Muscle of leg (tissue), 11 donors: Measurements from ENCODE around the gene RNU4-1. TPM values are rescaled to one million over a fixed set of nuclear protein-coding genes. Genes with fewer than 3 reads are reported as not detected.
"Not testable (repeated sequence)": the region's sequence is repeated elsewhere in the genome, so short reads cannot be mapped to it uniquely, and the experiment has no call there.

Experiments used
- DNase-seq: peaks from one replicate; pipeline ENCODE4 v3.0.0; 2013
- H3K27ac ChIP-seq: one replicate; pipeline ENCODE4 v1.5.1; 2013; ENCODE audit warnings: mild to moderate bottlenecking, low read length, control low read depth
- H3K27me3 ChIP-seq: one replicate; pipeline ENCODE4 v1.6.1; 2013; ENCODE audit warnings: low read length; ENCODE audit not compliant: control insufficient read depth, insufficient read depth
- H3K36me3 ChIP-seq: one replicate; pipeline ENCODE4 v1.6.1; 2013; ENCODE audit warnings: low read length; ENCODE audit not compliant: control insufficient read depth, insufficient read depth
- H3K4me1 ChIP-seq: one replicate; pipeline ENCODE4 v1.6.1; 2013; ENCODE audit warnings: low read length; ENCODE audit not compliant: control insufficient read depth, insufficient read depth
- H3K4me3 ChIP-seq: one replicate; pipeline ENCODE4 v1.5.1; 2013; ENCODE audit warnings: low read length, control low read depth
- H3K9me3 ChIP-seq: replicated peaks from 2 replicates; pipeline ENCODE4 v1.6.1; 2013; ENCODE audit warnings: low read depth, low read length; ENCODE audit not compliant: control insufficient read depth
- WGBS: methylation state at CpG from one replicate; pipeline ENCODE4 v1.1.5; 2013; ENCODE audit warnings: missing lambda C conversion rate; ENCODE audit not compliant: insufficient coverage; 5-methylcytosine and 5-hydroxymethylcytosine counted together
- polyA plus RNA-seq, 8 donors: library from polyadenylated mRNA; unstranded; fragments of 120-200 nt; gene quantifications; one replicate each; pipeline versions ENCODE4 v1.2.1 to v1.2.3, GENCODE V29; 2013; ENCODE audit warnings: inconsistent platforms in 1 of 8, low replicate concordance in 1 of 8; ENCODE audit not compliant: insufficient read length in 8 of 8, insufficient read depth in 1 of 8
- total RNA-seq: library from RNA; stranded (reverse); fragments of 120-200 nt; gene quantifications from one replicate; pipeline ENCODE4 v1.2.4, GENCODE V29; 2013

The RNU4-1 gene
- total and polyA plus RNA-seq, 9 donors, result 636 TPM; not detected in 8

DNA sequence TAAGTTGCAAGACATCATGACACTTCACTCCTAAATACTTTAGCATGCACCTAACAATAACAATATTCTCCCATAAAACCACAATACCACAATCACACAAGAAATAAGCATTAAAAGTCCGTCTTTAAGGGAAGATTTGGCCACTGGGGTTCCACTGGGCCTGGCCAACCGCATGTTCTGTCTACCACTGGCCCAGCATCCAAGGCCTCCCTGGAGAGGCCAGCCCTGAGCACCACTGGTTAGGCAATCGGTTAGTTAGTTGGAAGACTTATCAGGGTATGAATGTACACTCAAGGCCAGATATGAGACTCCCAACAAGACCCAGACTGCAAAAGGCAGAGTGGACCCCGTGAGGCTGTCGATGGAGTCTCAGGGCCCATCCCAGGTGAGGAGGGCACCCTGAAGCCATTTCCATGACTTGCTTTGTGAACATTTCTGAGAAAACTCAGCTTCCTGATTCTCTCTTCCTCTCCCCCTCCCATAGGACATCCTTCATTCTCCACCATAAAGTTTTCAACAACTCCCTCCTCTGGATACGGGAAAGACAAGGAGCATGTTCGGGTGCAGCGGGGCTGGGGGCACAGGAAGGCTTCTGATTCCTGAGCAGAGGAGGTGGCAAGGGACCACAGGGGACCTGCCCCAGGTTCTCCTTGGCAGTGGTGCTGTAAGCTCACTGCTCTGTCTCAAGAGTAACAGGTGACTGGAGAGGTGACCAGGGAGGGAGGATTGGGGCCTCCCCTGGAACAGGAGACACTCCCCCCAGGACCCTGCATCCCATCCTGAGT is 33.4 kb downstream of the RNU4-1 start:
- H3K27ac ChIP-seq, result peak overlapping the region; percentile 20
- no peaks in the 10 kb centered on the region for H3K27me3 ChIP-seq
- WGBS, result 100% methylated on average over 2 of the region's 8 CpGs
- H3K4me1 ChIP-seq, result peaks cover 79% of the 10 kb centered on the region
- no peak for DNase-seq
- H3K4me3 ChIP-seq, result no peak overlapping the region
- H3K9me3 ChIP-seq, result no peaks in the 10 kb centered on the region
- H3K36me3 ChIP-seq, result peaks cover 17% of the 10 kb centered on the region

DNA sequence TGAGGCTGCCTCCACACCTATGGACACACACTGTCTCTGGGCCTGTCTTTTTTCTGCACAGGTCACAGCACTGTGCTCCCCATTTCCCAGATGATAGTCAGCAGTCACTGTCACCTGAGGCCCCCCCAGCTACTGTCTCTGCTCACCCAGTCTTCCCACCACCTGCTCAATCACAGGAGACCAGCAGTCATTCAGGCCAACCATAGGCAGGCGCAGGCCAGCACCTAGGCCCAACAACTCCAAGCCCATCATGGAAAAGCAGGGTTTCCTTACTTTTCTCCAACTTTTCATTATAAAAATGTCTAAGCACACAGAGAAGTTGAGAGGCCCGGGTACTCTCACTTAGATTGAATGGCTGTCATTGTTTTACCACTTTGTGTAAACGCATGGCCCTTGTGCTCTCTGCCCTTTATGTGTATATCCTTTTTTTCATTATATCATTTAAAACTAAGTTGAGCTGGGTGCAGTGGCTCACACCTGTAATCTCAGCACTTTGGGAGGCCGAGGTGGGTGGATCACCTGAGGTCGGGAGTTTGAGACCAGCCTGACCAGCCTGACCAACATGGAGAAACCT is 34.6 kb downstream of the RNU4-1 start:
- peak overlapping the region; percentile 94 for H3K27ac ChIP-seq
- no peaks in the 10 kb centered on the region for H3K27me3 ChIP-seq
- DNase-seq, result no peak
- H3K4me1 ChIP-seq, result peaks cover 67% of the 10 kb centered on the region
- no peaks in the 10 kb centered on the region for H3K9me3 ChIP-seq
- WGBS, result 100% methylated on average over 1 of the region's 5 CpGs
- peaks cover 23% of the 10 kb centered on the region for H3K36me3 ChIP-seq
- H3K4me3 ChIP-seq, result no peak overlapping the region

GRCh38 chr12:120257041-120257821 is 35.8 kb downstream of the RNU4-1 start:
- 13% methylated on average over 9 of the region's 9 CpGs for WGBS
- Histone ChIP-seq H3K4me1 (peaks cover 55% of the 10 kb centered on the region), H3K27me3 (no peaks in the 10 kb centered on the region), H3K27ac (peak overlapping the region; percentile 94), H3K9me3 (no peaks in the 10 kb centered on the region), H3K36me3 (peaks cover 24% of the 10 kb centered on the region), H3K4me3 (no peak overlapping the region)
- DNase-seq, result peak; percentile 97

DNA sequence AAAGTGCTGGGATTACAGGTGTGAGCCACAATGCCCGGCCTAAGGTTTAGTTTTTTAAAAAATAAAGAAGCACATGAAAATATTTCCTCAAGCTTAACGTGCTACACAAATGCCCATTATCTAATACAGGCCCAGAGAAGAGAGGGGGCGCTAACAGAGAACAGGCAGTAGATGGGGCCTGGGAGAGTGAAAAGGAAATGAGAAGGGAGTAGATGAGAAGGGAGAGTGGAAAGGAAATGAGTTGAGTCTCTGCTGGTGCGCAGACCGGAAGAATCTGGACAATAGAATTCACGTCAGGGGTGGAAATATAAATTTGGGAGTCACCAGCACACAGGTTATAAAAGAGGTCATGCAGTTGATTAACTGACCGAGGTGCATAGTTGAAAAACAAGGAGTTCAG is 38.2 kb downstream of the RNU4-1 start:
- no peaks in the 10 kb centered on the region for H3K9me3 ChIP-seq
- 78% methylated on average over 4 of the region's 7 CpGs for WGBS
- peaks cover 23% of the 10 kb centered on the region for H3K36me3 ChIP-seq
- DNase-seq, result no peak
- peaks cover 51% of the 10 kb centered on the region for H3K4me1 ChIP-seq
- no peak overlapping the region for H3K4me3 ChIP-seq
- no peaks in the 10 kb centered on the region for H3K27me3 ChIP-seq
- H3K27ac ChIP-seq, result peak overlapping the region; percentile 40

GRCh38 chr12:120253313-120253712 is 39.7 kb downstream of the RNU4-1 start:
- not testable (repeated sequence) for H3K4me3 ChIP-seq, H3K9me3 ChIP-seq, H3K27ac ChIP-seq, DNase-seq, H3K27me3 ChIP-seq
- H3K36me3 ChIP-seq, result peaks cover 25% of the 10 kb centered on the region
- 93% methylated on average over 2 of the region's 6 CpGs for WGBS
- H3K4me1 ChIP-seq, result peaks cover 56% of the 10 kb centered on the region

DNA sequence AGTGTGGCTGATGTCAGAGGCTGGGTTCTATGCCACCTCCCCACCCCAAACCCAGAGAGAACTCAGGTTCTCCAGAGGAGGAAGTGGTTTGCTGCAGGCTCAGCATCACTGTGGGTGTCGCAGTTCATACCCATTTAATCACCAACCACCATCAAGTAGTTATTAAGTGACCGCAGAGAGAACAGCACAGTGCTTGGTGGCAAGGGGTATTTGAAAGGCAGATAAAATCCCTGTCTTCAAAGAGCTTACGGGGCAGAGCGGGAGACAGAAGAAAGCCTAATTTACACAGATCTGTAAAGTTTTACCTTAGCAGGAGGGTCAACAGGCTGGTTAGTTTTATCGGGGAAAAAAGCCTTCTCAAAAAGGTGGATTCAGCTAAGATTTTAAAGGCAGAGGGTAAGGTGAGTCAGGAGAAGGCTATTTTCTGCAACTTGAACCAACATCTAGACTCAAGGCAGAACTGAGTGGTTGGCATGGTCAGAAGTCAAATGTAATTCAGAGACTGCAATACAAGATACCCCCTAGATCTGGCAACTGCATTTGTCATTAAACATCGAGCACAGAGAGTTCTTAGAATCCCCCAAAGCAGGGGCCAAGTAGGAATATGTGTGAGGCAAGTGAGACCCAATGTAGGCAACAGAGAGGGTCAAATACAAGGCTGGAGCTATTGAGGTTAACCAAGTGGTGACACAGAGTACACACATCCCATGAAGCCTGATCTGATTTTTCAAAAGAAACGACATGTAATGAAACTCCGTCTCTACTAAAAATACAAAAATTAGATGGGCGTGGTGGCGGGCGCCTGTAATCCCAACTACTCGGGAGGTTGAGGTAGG is 40.7 kb downstream of the RNU4-1 start:
- WGBS, result no CpG with 5 or more reads among the region's 12 CpGs
- H3K9me3 ChIP-seq, result no peaks in the 10 kb centered on the region
- H3K27ac ChIP-seq, result peak overlapping the region; percentile 13
- no peak overlapping the region for H3K4me3 ChIP-seq
- no peaks in the 10 kb centered on the region for H3K27me3 ChIP-seq
- H3K36me3 ChIP-seq, result peaks cover 23% of the 10 kb centered on the region
- peaks cover 53% of the 10 kb centered on the region for H3K4me1 ChIP-seq
- no peak for DNase-seq

- not testable (repeated sequence) for H3K4me3 ChIP-seq, H3K27me3 ChIP-seq, H3K27ac ChIP-seq, DNase-seq, H3K9me3 ChIP-seq
- peaks cover 50% of the 10 kb centered on the region for H3K4me1 ChIP-seq
- no CpG with 5 or more reads among the region's 12 CpGs for WGBS
- H3K36me3 ChIP-seq, result peaks cover 23% of the 10 kb centered on the region
Observed at GRCh38 chr12:120251364-120252070, 41.5 kb downstream of the RNU4-1 start.

- DNase-seq, result peak; percentile 89
- Histone ChIP-seq H3K4me1 (peaks cover 47% of the 10 kb centered on the region), H3K4me3 (no peak overlapping the region), H3K27ac (peak overlapping the region; percentile 93), H3K9me3 (no peaks in the 10 kb centered on the region), H3K36me3 (peaks cover 21% of the 10 kb centered on the region), H3K27me3 (no peaks in the 10 kb centered on the region)
- WGBS, result 35% methylated on average over 6 of the region's 8 CpGs
Observed at GRCh38 chr12:120249875-120250795, 42.9 kb downstream of the RNU4-1 start.
